ENCODE data around the gene NGLY1. TPM values are rescaled to one million over a fixed set of nuclear protein-coding genes. Genes with fewer than 3 reads are reported as not detected.

Gene NGLY1
- total RNA-seq, 1 experiment from 2014 or later, result 14.6 TPM

GRCh38 chr3:25818335-25818734, 35.1 kb upstream of the NGLY1 start:
- no peaks in the 10 kb centered on the region for H3K4me1 ChIP-seq (ENCODE audit: control insufficient read depth, insufficient read depth, low read length)
- no peak overlapping the region for H3K4me3 ChIP-seq (ENCODE audit: low read depth in 2 of 2, low read length in 2 of 2)
- no peak for DNase-seq (ENCODE audit: low read depth, low spot score)
- no peaks in the 10 kb centered on the region for H3K36me3 ChIP-seq (ENCODE audit: control insufficient read depth, insufficient read depth, low read length)
- H3K9me3 ChIP-seq (ENCODE audit: control insufficient read depth, insufficient read depth, low read depth, low read length), result no peaks in the 10 kb centered on the region
- no peak overlapping the region for H3K27ac ChIP-seq (ENCODE audit: low read length)
- CTCF ChIA-PET, result no interaction called here
- BruUV-seq (replicated peaks), result no TSS peak
- in situ Hi-C loops (cut with HindIII; ENCODE audit: low pct_unique_long_range_greater_than_20kb, low sequenced_read_pairs), result no loop called here
- POLR2A ChIA-PET, result no interaction called here
- ATAC-seq, result no peak
- intact Hi-C loops (cut with micrococcal nuclease; ENCODE audit: unreplicated experiment), result no loop called here
- TF ChIP-seq POLR2AphosphoS5 (IDR thresholded peaks at IDR 0.05; ENCODE audit: low read depth, low read length), result no peak
- no peak for TF ChIP-seq CTCF (IDR thresholded peaks at IDR 0.05)
- TF ChIP-seq REST (IDR thresholded peaks at IDR 0.05; ENCODE audit: insufficient read depth in 1 of 2, low read depth in 2 of 2, low read length in 1 of 2), result no peak
- TF ChIP-seq SIN3A (IDR thresholded peaks at IDR 0.05; ENCODE audit: borderline replicate concordance, insufficient read depth, low read depth, low read length), result no peak
- TF ChIP-seq TCF7L2 (IDR thresholded peaks at IDR 0.05; ENCODE audit: low read depth, low read length), result no peak
- no peaks in the 10 kb centered on the region for H3K27me3 ChIP-seq (ENCODE audit: control insufficient read depth, insufficient read depth, low read length)

- no peaks in the 10 kb centered on the region for H3K9me3 ChIP-seq (ENCODE audit: control insufficient read depth, insufficient read depth, low read depth, low read length)
- POLR2A ChIA-PET, result no interaction called here
- ATAC-seq (no peak), DNase-seq (ENCODE audit: low read depth, low spot score) (no peak)
- H3K36me3 ChIP-seq (ENCODE audit: control insufficient read depth, insufficient read depth, low read length), result no peaks in the 10 kb centered on the region
- CTCF ChIA-PET, result no interaction called here
- no peaks in the 10 kb centered on the region for H3K4me1 ChIP-seq (ENCODE audit: control insufficient read depth, insufficient read depth, low read length)
- no peak overlapping the region for H3K27ac ChIP-seq (ENCODE audit: low read length)
- H3K4me3 ChIP-seq (ENCODE audit: low read depth in 2 of 2, low read length in 2 of 2), result no peak overlapping the region
- intact Hi-C loops (cut with micrococcal nuclease; ENCODE audit: unreplicated experiment) (no loop called here), in situ Hi-C loops (cut with HindIII; ENCODE audit: low pct_unique_long_range_greater_than_20kb, low sequenced_read_pairs) (no loop called here)
- TF ChIP-seq SIN3A (IDR thresholded peaks at IDR 0.05; ENCODE audit: borderline replicate concordance, insufficient read depth, low read depth, low read length) (no peak), CTCF (IDR thresholded peaks at IDR 0.05) (no peak), POLR2AphosphoS5 (IDR thresholded peaks at IDR 0.05; ENCODE audit: low read depth, low read length) (no peak), REST (IDR thresholded peaks at IDR 0.05; ENCODE audit: insufficient read depth in 1 of 2, low read depth in 2 of 2, low read length in 1 of 2) (no peak), TCF7L2 (IDR thresholded peaks at IDR 0.05; ENCODE audit: low read depth, low read length) (no peak)
- no TSS peak for BruUV-seq (replicated peaks)
- H3K27me3 ChIP-seq (ENCODE audit: control insufficient read depth, insufficient read depth, low read length), result no peaks in the 10 kb centered on the region
Observed at GRCh38 chr3:25817638-25818037, 34.4 kb upstream of the NGLY1 start.

Measured in Panc1 (cell line).